HCT116 (cell line): ENCODE results near the gene GJA8. TPM values are rescaled to one million over a fixed set of nuclear protein-coding genes. Genes with fewer than 3 reads are reported as not detected.

Source experiments
- ATAC-seq: fragments of 200-7000 bp; cut with Tn5 transposase; 2 replicates; pipeline ENCODE4 v1.9.1; 2020; ENCODE audit warnings: mild to moderate bottlenecking, moderate library complexity
- BruUV-seq: library from RNA; stranded (reverse); fragments of 400-500 nt; replicated peaks from 2 replicates; lab custom pipeline; 2021; lab: Mats Ljungman, UMichigan
- CTCF ChIA-PET: fragments of 300-600 bp; sonication (Branson Sonifier 250); formaldehyde crosslinking; loops from one replicate; lab custom pipeline; 2021; ENCODE audit warnings: antibody characterized with exemption; lab: Charles Lee
- POLR2A ChIA-PET: fragments of 300-600, 350-600 bp; sonication (Branson Sonifier 250); formaldehyde crosslinking; loops from one replicate; lab custom pipeline; 2021; ENCODE audit warnings: antibody characterized with exemption; lab: Charles Lee
- RAD21 ChIA-PET, 2 experiments: fragments of 300-600 bp; sonication (Branson Sonifier 250); formaldehyde crosslinking; loops; one replicate each; lab custom pipeline; 2023; ENCODE audit warnings: low total read pairs in 2 of 2; ENCODE audit not compliant: uncharacterized antibody in 2 of 2, unreplicated experiment in 2 of 2, low non-redundant PET in 1 of 2; lab: Charles Lee
- DNase-seq: peaks from one replicate; pipeline ENCODE4 v3.0.0-alpha.2; 2010; ENCODE audit warnings: low read depth, low spot score
- H2AFZ ChIP-seq: fragments of 200-600 bp; shearing (Covaris generic), sonication (generic); 2 replicates; pipeline ENCODE4 v1.6.1; 2017; ENCODE audit warnings: low read depth, mixed run types, mixed read lengths, antibody characterized with exemption, low read length; ENCODE audit not compliant: poor library complexity, severe bottlenecking
- H3K27ac ChIP-seq: 2 replicates; pipeline ENCODE4 v1.5.1; 2012; ENCODE audit warnings: low read depth, low read length
- H3K27me3 ChIP-seq: fragments of 200-600 bp; sonication (generic); 2 replicates; pipeline ENCODE4 v1.6.1; 2016; ENCODE audit warnings: mixed run types, low read length, mixed read lengths; ENCODE audit not compliant: insufficient read depth
- H3K36me3 ChIP-seq, 2 experiments: fragments of 200-500 bp in 1 of 2; fragments of 200-600 bp in 1 of 2; sonication (Bioruptor generic) in 1 of 2; sonication (generic) in 1 of 2; 2 replicates each; pipeline versions ENCODE4 v1.5.1 to v1.6.1; 2014 to 2016; ENCODE audit warnings: low read length in 2 of 2, inconsistent platforms in 1 of 2, mixed read lengths in 1 of 2, mixed run types in 1 of 2; ENCODE audit not compliant: insufficient read depth in 2 of 2, control insufficient read depth in 1 of 2
- H3K4me1 ChIP-seq, 2 experiments: fragments of 200-600 bp in 1 of 2; sonication (generic) in 1 of 2; 2 replicates each; pipeline versions ENCODE4 v1.5.1 to v1.6.1; 2012 to 2017; ENCODE audit warnings: low read length in 2 of 2, inconsistent platforms in 1 of 2, mild to moderate bottlenecking in 1 of 2, mixed read lengths in 1 of 2, mixed run types in 1 of 2, moderate library complexity in 1 of 2; ENCODE audit not compliant: insufficient read depth in 2 of 2, control insufficient read depth in 1 of 2
- H3K4me2 ChIP-seq: fragments of 200-600 bp; sonication (generic); 2 replicates; pipeline ENCODE4 v1.6.1; 2017; ENCODE audit warnings: mixed run types, low read length, mixed read lengths
- H3K4me3 ChIP-seq, 2 experiments: fragments of 200-600 bp in 1 of 2; sonication (generic) in 1 of 2; replicated peaks in 1 of 2; 2 replicates each; pipeline ENCODE4 v1.5.1; 2011 to 2016; ENCODE audit warnings: low read length in 2 of 2, control low read depth in 1 of 2, low read depth in 1 of 2, mild to moderate bottlenecking in 1 of 2, mixed read lengths in 1 of 2, mixed run types in 1 of 2
- H3K79me2 ChIP-seq: fragments of 200-600 bp; sonication (generic); 2 replicates; pipeline ENCODE4 v1.6.1; 2017; ENCODE audit warnings: mild to moderate bottlenecking, mixed run types, low read length, moderate library complexity, mixed read lengths; ENCODE audit not compliant: insufficient read depth
- H3K9ac ChIP-seq: fragments of 200-600 bp; sonication (generic); 2 replicates; pipeline ENCODE4 v1.6.1; 2016; ENCODE audit warnings: low read length, mixed read lengths
- H3K9me2 ChIP-seq: fragments of 200-600 bp; sonication (generic), shearing (Covaris generic); 2 replicates; pipeline ENCODE4 v1.6.1; 2017; ENCODE audit warnings: mixed run types, mild to moderate bottlenecking, moderate library complexity; ENCODE audit not compliant: insufficient read depth
- H3K9me3 ChIP-seq, 2 experiments: fragments of 200-500 bp in 1 of 2; fragments of 200-600 bp in 1 of 2; sonication (Bioruptor generic) in 1 of 2; sonication (generic) in 1 of 2; 2 replicates each; pipeline ENCODE4 v1.6.1; 2014 to 2017; ENCODE audit warnings: low read length in 2 of 2, mixed read lengths in 2 of 2, inconsistent platforms in 1 of 2, low read depth in 1 of 2, mild to moderate bottlenecking in 1 of 2, mixed run types in 1 of 2, moderate library complexity in 1 of 2; ENCODE audit not compliant: control insufficient read depth in 1 of 2, insufficient read depth in 1 of 2
- H4K20me1 ChIP-seq: fragments of 200-600 bp; sonication (generic), shearing (Covaris generic); 2 replicates; pipeline ENCODE4 v1.6.1; 2017; ENCODE audit warnings: mixed run types, mild to moderate bottlenecking, moderate library complexity; ENCODE audit not compliant: insufficient read depth
- CBX3 ChIP-seq: IDR thresholded peaks from 2 replicates; pipeline ENCODE4 v1.6.1; 2012; ENCODE audit warnings: low read depth
- CEBPB ChIP-seq: IDR thresholded peaks from 2 replicates; pipeline ENCODE4 v1.6.1; 2012; ENCODE audit warnings: low read depth
- CTCF ChIP-seq, 3 experiments: fragments of 200-600 bp in 1 of 3; sonication (generic) in 1 of 3; IDR thresholded peaks in 2 of 3; conservative IDR thresholded peaks in 1 of 3; 2 replicates each; pipeline ENCODE4 v1.5.1; 2012 to 2017; ENCODE audit warnings: low read depth in 2 of 3, low read length in 2 of 3, antibody characterized with exemption in 1 of 3, borderline replicate concordance in 1 of 3, control low read depth in 1 of 3, mild to moderate bottlenecking in 1 of 3, mixed read lengths in 1 of 3, mixed run types in 1 of 3, moderate library complexity in 1 of 3; ENCODE audit not compliant: insufficient read depth in 1 of 3
- EGR1 ChIP-seq: IDR thresholded peaks from 2 replicates; pipeline ENCODE4 v1.6.1; 2012; ENCODE audit warnings: low read depth
- ELF1 ChIP-seq: IDR thresholded peaks from 2 replicates; pipeline ENCODE4 v1.6.1; 2012; ENCODE audit warnings: low read depth, borderline replicate concordance
- EZH2phosphoT487 ChIP-seq: fragments of 200-600 bp; IDR thresholded peaks from 2 replicates; pipeline ENCODE4 v1.6.1; 2018; ENCODE audit warnings: antibody characterized with exemption, borderline replicate concordance
- FOSL1 ChIP-seq: IDR thresholded peaks from 2 replicates; pipeline ENCODE4 v1.6.1; 2012; ENCODE audit warnings: low read depth
- MAX ChIP-seq: IDR thresholded peaks from 2 replicates; pipeline ENCODE4 v1.6.1; 2012
- RAD21 ChIP-seq: IDR thresholded peaks from 2 replicates; pipeline ENCODE4 v1.6.1; 2012; ENCODE audit warnings: low read depth, mild to moderate bottlenecking
- SP1 ChIP-seq: IDR thresholded peaks from 2 replicates; pipeline ENCODE4 v1.6.1; 2012; ENCODE audit warnings: low read depth
- ZFX ChIP-seq: fragments of 450-650 bp; IDR thresholded peaks from 2 replicates; pipeline ENCODE4 v1.6.1; 2017
- ZNF274 ChIP-seq: fragments of 200-500 bp; sonication (Bioruptor generic); IDR thresholded peaks from 2 replicates; pipeline ENCODE4 v1.6.1; 2014; ENCODE audit warnings: mild to moderate bottlenecking, low read depth, low read length, inconsistent platforms
- intact Hi-C: fragments of 100-400 bp; cut with micrococcal nuclease; formaldehyde crosslinking; loops from 2 replicates; pipeline ENCODE4 v1.10.0; 2022
- total RNA-seq: library from RNA; stranded (reverse); gene quantifications from one replicate; pipeline ENCODE4 v1.2.1, GENCODE V29; 2021; ENCODE audit not compliant: unreplicated experiment

Gene GJA8
- total RNA-seq, 1 experiment from 2014 or later, result not detected

DNA sequence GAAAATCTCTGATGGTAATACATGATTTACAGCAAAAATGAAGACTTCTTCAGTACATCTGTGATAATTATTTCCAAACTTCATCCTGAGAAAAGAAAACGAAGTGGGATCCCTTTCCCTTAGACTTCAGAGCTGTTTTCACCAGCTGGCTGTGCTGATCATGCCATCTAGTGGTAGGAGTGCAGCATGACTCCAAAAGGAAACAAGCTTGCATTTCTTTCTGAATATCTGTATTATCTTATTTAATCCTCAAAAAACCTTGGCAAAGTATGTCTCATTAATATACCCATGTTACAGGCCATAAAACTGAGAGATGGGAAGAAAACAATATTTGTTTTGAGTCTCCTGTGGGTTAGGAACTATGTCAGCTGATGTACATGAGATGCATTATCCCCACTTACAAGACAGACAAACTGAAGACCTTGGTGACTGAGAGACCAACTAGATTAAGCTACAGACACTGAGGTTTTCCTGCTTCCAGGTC, 9.8 kb upstream of the GJA8 start:
- no peaks in the 10 kb centered on the region for H3K36me3 ChIP-seq
- BruUV-seq, result no TSS peak
- RAD21 ChIA-PET, result interaction anchor here (0.6 to 1.6 kb wide), 5 partner anchors 169 to 400 kb away, joined by 3 to 5 read pairs (median 4); partner anchors contain the start of gene ACP6 (in 1 of the 2)
- peak overlapping the region; percentile 66 for H2AFZ ChIP-seq
- H3K4me1 ChIP-seq, result peaks cover 3 to 6% of the 10 kb centered on the region in 2 experiments; a peak in 2 of 4 replicates
- no peak overlapping the region for H3K4me3 ChIP-seq
- peak; percentile 46; the same call in 1 of the 2 replicates for ATAC-seq
- no peak overlapping the region for H3K4me2 ChIP-seq
- H3K79me2 ChIP-seq, result no peaks in the 10 kb centered on the region
- no peaks in the 10 kb centered on the region for H3K9me3 ChIP-seq
- H3K9ac ChIP-seq, result no peak overlapping the region
- peak; percentile 24 for DNase-seq
- H3K9me2 ChIP-seq, result no peaks in the 10 kb centered on the region
- CTCF ChIA-PET, result interaction anchor here (0.7 to 2.6 kb wide), 31 partner anchors 10 to 619 kb away, joined by 3 to 41 read pairs (median 4); partner anchors contain the start of genes ACP6 and GJA8
- TF ChIP-seq SP1, result no peak
- peak; percentile 88 for TF ChIP-seq RAD21
- TF ChIP-seq CTCF (IDR thresholded peaks at IDR 0.05 in 2 of 3, conservative IDR thresholded peaks at IDR 0.05 in 1 of 3; ENCODE audit: borderline replicate concordance in 1 of 3, insufficient read depth in 1 of 3, low read depth in 2 of 3, low read length in 2 of 3), result peak; percentile 78 to 97 (median 97)
- H4K20me1 ChIP-seq, result no peaks in the 10 kb centered on the region
- intact Hi-C loops, result loop anchor here (1.0 to 5.0 kb wide), 3 partner anchors 190 to 620 kb away; no protein-coding TSS in a partner anchor
- H3K27me3 ChIP-seq, result no peaks in the 10 kb centered on the region
- H3K27ac ChIP-seq, result no peak overlapping the region
- POLR2A ChIA-PET, result interaction anchor here (1.2 kb wide), 1 partner anchor 146 kb away, joined by 5 read pairs; no protein-coding TSS in a partner anchor

- ChIA-PET CTCF (no interaction called here), RAD21 (no interaction called here), POLR2A (no interaction called here)
- Histone ChIP-seq H3K4me1 (peaks cover 3 to 4% of the 10 kb centered on the region in 2 experiments; a peak in 2 of 4 replicates), H3K27me3 (no peaks in the 10 kb centered on the region), H3K4me2 (no peak overlapping the region), H3K27ac (no peak overlapping the region), H3K79me2 (no peaks in the 10 kb centered on the region), H3K4me3 (no peak overlapping the region), H3K9me2 (no peaks in the 10 kb centered on the region), H4K20me1 (no peaks in the 10 kb centered on the region), H2AFZ (no peak overlapping the region), H3K9me3 (no peaks in the 10 kb centered on the region), H3K36me3 (no peaks in the 10 kb centered on the region), H3K9ac (no peak overlapping the region)
- intact Hi-C loops, result no loop called here
- DNase-seq, result no peak
- BruUV-seq, result no TSS peak
- no peak for ATAC-seq
- no peak for TF ChIP-seq EGR1
- TF ChIP-seq CTCF (IDR thresholded peaks at IDR 0.05 in 2 of 3, conservative IDR thresholded peaks at IDR 0.05 in 1 of 3; ENCODE audit: borderline replicate concordance in 1 of 3, insufficient read depth in 1 of 3, low read depth in 2 of 3, low read length in 2 of 3), result no peak
- no peak for TF ChIP-seq ZNF274
- no peak for TF ChIP-seq MAX
- no peak for TF ChIP-seq FOSL1
- no peak for TF ChIP-seq SP1
- no peak for TF ChIP-seq ZFX
- TF ChIP-seq ELF1, result no peak
- TF ChIP-seq CEBPB, result no peak
- no peak for TF ChIP-seq CBX3
- no peak for TF ChIP-seq EZH2phosphoT487
Observed at GRCh38 chr1:147895123-147895522, 7.5 kb upstream of the GJA8 start.
